VCaP (cell line): ENCODE measurements around the gene UGGT1.

Source experiments
- H3K27ac ChIP-seq: fragments of 450-650 bp; 2 replicates; pipeline ENCODE4 v1.5.1; 2017
- TF ChIP-seq, protein P1 (sequence below): fragments of 450-650 bp; conservative IDR thresholded peaks from 2 replicates; pipeline ENCODE4 v1.5.1; 2017; ENCODE audit warnings: mild to moderate bottlenecking, moderate library complexity

Gene UGGT1

GRCh38 chr2:128058114-128058513 lies 32.9 kb upstream of the UGGT1 start:
- TF ChIP-seq, protein P1, sequence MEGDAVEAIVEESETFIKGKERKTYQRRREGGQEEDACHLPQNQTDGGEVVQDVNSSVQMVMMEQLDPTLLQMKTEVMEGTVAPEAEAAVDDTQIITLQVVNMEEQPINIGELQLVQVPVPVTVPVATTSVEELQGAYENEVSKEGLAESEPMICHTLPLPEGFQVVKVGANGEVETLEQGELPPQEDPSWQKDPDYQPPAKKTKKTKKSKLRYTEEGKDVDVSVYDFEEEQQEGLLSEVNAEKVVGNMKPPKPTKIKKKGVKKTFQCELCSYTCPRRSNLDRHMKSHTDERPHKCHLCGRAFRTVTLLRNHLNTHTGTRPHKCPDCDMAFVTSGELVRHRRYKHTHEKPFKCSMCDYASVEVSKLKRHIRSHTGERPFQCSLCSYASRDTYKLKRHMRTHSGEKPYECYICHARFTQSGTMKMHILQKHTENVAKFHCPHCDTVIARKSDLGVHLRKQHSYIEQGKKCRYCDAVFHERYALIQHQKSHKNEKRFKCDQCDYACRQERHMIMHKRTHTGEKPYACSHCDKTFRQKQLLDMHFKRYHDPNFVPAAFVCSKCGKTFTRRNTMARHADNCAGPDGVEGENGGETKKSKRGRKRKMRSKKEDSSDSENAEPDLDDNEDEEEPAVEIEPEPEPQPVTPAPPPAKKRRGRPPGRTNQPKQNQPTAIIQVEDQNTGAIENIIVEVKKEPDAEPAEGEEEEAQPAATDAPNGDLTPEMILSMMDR = no peak
- no peak overlapping the region for H3K27ac ChIP-seq

DNA sequence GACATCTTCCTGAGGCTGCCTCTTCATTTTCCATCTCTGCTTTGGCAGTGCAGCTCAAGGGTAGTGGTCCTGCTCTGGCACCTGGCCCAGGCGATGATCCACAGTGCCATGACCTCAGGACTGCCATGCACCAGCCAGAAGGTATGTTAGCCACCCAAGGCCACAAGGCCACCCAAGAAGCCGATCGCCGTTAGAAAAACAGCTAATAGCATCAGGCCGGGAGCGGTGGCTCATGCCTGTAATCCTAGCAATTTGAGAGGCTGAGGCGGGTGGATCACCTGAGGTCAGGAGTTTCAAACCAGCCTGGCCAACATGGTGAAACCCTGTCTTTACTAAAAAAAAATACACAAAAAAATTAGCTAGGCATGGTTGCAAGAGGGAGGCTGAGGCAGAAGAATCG lies 28.4 kb upstream of the UGGT1 start:
- no peak overlapping the region for H3K27ac ChIP-seq

GRCh38 chr2:128064353-128064752 lies 26.6 kb upstream of the UGGT1 start:
- H3K27ac ChIP-seq = no peak overlapping the region
- TF ChIP-seq, protein P1 = no peak

More for the DNA sequence above, 28.4 kb upstream of the UGGT1 start:
- TF ChIP-seq, protein P1 = no peak

GRCh38 chr2:128069769-128070168 lies 21.2 kb upstream of the UGGT1 start:
- TF ChIP-seq, protein P1 = no peak
- H3K27ac ChIP-seq = no peak overlapping the region

GRCh38 chr2:128073278-128073677 lies 17.7 kb upstream of the UGGT1 start:
- TF ChIP-seq, protein P1 = no peak
- H3K27ac ChIP-seq = no peak overlapping the region

GRCh38 chr2:128076461-128077106 lies 14.4 kb upstream of the UGGT1 start:
- TF ChIP-seq, protein P1 = no peak
- no peak overlapping the region for H3K27ac ChIP-seq

GRCh38 chr2:128084757-128085156 lies 6.2 kb upstream of the UGGT1 start:
- no peak overlapping the region for H3K27ac ChIP-seq

More at GRCh38 chr2:128084757-128085156, 6.2 kb upstream of the UGGT1 start:
- TF ChIP-seq, protein P1 = no peak
